ENCODE data around the gene UBE2D3. TPM values are rescaled to one million over a fixed set of nuclear protein-coding genes. Genes with fewer than 3 reads are reported as not detected.

Gene UBE2D3
- total RNA-seq, 1 experiment from 2014 or later, result 284 TPM

- no peak for DNase-seq
- H3K36me3 ChIP-seq, result peaks cover 73% of the 10 kb centered on the region
- no peaks in the 10 kb centered on the region for H3K9me3 ChIP-seq
- H3K27me3 ChIP-seq, result no peaks in the 10 kb centered on the region
- H3K4me3 ChIP-seq, result no peak overlapping the region
Measured at GRCh38 chr4:102817613-102818268, 9.6 kb downstream of the UBE2D3 start.

- DNase-seq, result no peak
- no peak overlapping the region for H3K4me3 ChIP-seq
- H3K36me3 ChIP-seq, result peaks cover 72% of the 10 kb centered on the region
- H3K9me3 ChIP-seq, result no peaks in the 10 kb centered on the region
- H3K27me3 ChIP-seq, result no peaks in the 10 kb centered on the region
Measured at GRCh38 chr4:102817021-102817605, 10.2 kb downstream of the UBE2D3 start.

- H3K4me3 ChIP-seq, result no peak overlapping the region
Measured at GRCh38 chr4:102815981-102816380, 11.4 kb downstream of the UBE2D3 start.

GRCh38 chr4:102809691-102810090 lies 17.7 kb downstream of the UBE2D3 start:
- no peak overlapping the region for H3K4me3 ChIP-seq
- H3K36me3 ChIP-seq, result peaks cover 58% of the 10 kb centered on the region
- no peaks in the 10 kb centered on the region for H3K9me3 ChIP-seq
- no peak for DNase-seq
- no peaks in the 10 kb centered on the region for H3K27me3 ChIP-seq

More at GRCh38 chr4:102815981-102816380, 11.4 kb downstream of the UBE2D3 start:
- no peaks in the 10 kb centered on the region for H3K27me3 ChIP-seq
- no peaks in the 10 kb centered on the region for H3K9me3 ChIP-seq
- no peak for DNase-seq
- peaks cover 63% of the 10 kb centered on the region for H3K36me3 ChIP-seq

GRCh38 chr4:102809190-102809589 lies 18.2 kb downstream of the UBE2D3 start:
- H3K9me3 ChIP-seq, result no peaks in the 10 kb centered on the region
- peaks cover 59% of the 10 kb centered on the region for H3K36me3 ChIP-seq
- DNase-seq, result no peak
- H3K27me3 ChIP-seq, result no peaks in the 10 kb centered on the region
- H3K4me3 ChIP-seq, result no peak overlapping the region

- no peak for DNase-seq
- Histone ChIP-seq H3K4me3 (no peak overlapping the region), H3K36me3 (peaks cover 59% of the 10 kb centered on the region), H3K27me3 (no peaks in the 10 kb centered on the region), H3K9me3 (no peaks in the 10 kb centered on the region)
Measured at GRCh38 chr4:102808009-102808408, 19.3 kb downstream of the UBE2D3 start.

GRCh38 chr4:102807345-102807744 lies 20.0 kb downstream of the UBE2D3 start:
- Histone ChIP-seq H3K27me3 (no peaks in the 10 kb centered on the region), H3K4me3 (no peak overlapping the region), H3K9me3 (no peaks in the 10 kb centered on the region), H3K36me3 (peaks cover 57% of the 10 kb centered on the region)
- no peak for DNase-seq

GRCh38 chr4:102799816-102800215 lies 27.5 kb downstream of the UBE2D3 start:
- H3K36me3 ChIP-seq, result peaks cover 73% of the 10 kb centered on the region
- no peak for DNase-seq
- no peaks in the 10 kb centered on the region for H3K27me3 ChIP-seq
- H3K9me3 ChIP-seq, result no peaks in the 10 kb centered on the region
- H3K4me3 ChIP-seq, result no peak overlapping the region

GRCh38 chr4:102794999-102795398 lies 32.4 kb downstream of the UBE2D3 start:
- H3K36me3 ChIP-seq, result peaks cover 56% of the 10 kb centered on the region

GRCh38 chr4:102792361-102792936 lies 34.9 kb downstream of the UBE2D3 start:
- H3K27me3 ChIP-seq, result no peaks in the 10 kb centered on the region
- peaks cover 36% of the 10 kb centered on the region for H3K36me3 ChIP-seq
- no peak overlapping the region for H3K4me3 ChIP-seq
- H3K9me3 ChIP-seq, result 0 out of 2 replicates have a peak, but pooled peaks cover 2% of the 10 kb centered on the region
- DNase-seq, result no peak

More at GRCh38 chr4:102794999-102795398, 32.4 kb downstream of the UBE2D3 start:
- Histone ChIP-seq H3K27me3 (no peaks in the 10 kb centered on the region), H3K4me3 (no peak overlapping the region), H3K9me3 (no peaks in the 10 kb centered on the region)
- DNase-seq, result no peak

- peaks cover 30% of the 10 kb centered on the region for H3K36me3 ChIP-seq
- H3K27me3 ChIP-seq, result no peaks in the 10 kb centered on the region
- DNase-seq, result no peak
- H3K9me3 ChIP-seq, result 0 out of 2 replicates have a peak, but pooled peaks cover 2% of the 10 kb centered on the region
- H3K4me3 ChIP-seq, result no peak overlapping the region
Measured at GRCh38 chr4:102791318-102791835, 36.0 kb downstream of the UBE2D3 start.

- Histone ChIP-seq H3K36me3 (peaks cover 13% of the 10 kb centered on the region), H3K27me3 (no peaks in the 10 kb centered on the region), H3K4me3 (no peak overlapping the region), H3K9me3 (0 out of 2 replicates have a peak, but pooled peaks cover 2% of the 10 kb centered on the region)
- no peak for DNase-seq
Measured at GRCh38 chr4:102789317-102789717, 38.0 kb downstream of the UBE2D3 start.

- no peak for DNase-seq
- Histone ChIP-seq H3K36me3 (peaks cover 4% of the 10 kb centered on the region), H3K4me3 (no peak overlapping the region), H3K9me3 (0 out of 2 replicates have a peak, but pooled peaks cover 2% of the 10 kb centered on the region), H3K27me3 (no peaks in the 10 kb centered on the region)
Measured at GRCh38 chr4:102787944-102788343, 39.4 kb downstream of the UBE2D3 start.

GRCh38 chr4:102787096-102787881 lies 40.1 kb downstream of the UBE2D3 start:
- no peaks in the 10 kb centered on the region for H3K27me3 ChIP-seq
- no peak overlapping the region for H3K4me3 ChIP-seq
- H3K36me3 ChIP-seq, result no peaks in the 10 kb centered on the region; the same call in 1 of the 2 replicates
- 0 out of 2 replicates have a peak, but pooled peaks cover 2% of the 10 kb centered on the region for H3K9me3 ChIP-seq
- DNase-seq, result no peak

GRCh38 chr4:102786279-102786678 lies 41.1 kb downstream of the UBE2D3 start:
- no peaks in the 10 kb centered on the region for H3K27me3 ChIP-seq
- DNase-seq, result no peak
- 0 out of 2 replicates have a peak, but pooled peaks cover 2% of the 10 kb centered on the region for H3K9me3 ChIP-seq
- no peak overlapping the region for H3K4me3 ChIP-seq
- H3K36me3 ChIP-seq, result no peaks in the 10 kb centered on the region; the same call in 1 of the 2 replicates

GRCh38 chr4:102783006-102783405 lies 44.3 kb downstream of the UBE2D3 start:
- Histone ChIP-seq H3K9me3 (0 out of 2 replicates have a peak, but pooled peaks cover under 1% of the 10 kb centered on the region), H3K36me3 (no peaks in the 10 kb centered on the region), H3K27me3 (no peaks in the 10 kb centered on the region), H3K4me3 (no peak overlapping the region)
- no peak for DNase-seq

- H3K9me3 ChIP-seq, result no peaks in the 10 kb centered on the region
- H3K36me3 ChIP-seq, result no peaks in the 10 kb centered on the region
- no peak overlapping the region for H3K4me3 ChIP-seq
- no peak for DNase-seq
- no peaks in the 10 kb centered on the region for H3K27me3 ChIP-seq
Measured at GRCh38 chr4:102781570-102781969, 45.8 kb downstream of the UBE2D3 start.
